B cell (primary cell): ENCODE measurements around the gene SLC19A1. TPM values are rescaled to one million over a fixed set of nuclear protein-coding genes. Genes with fewer than 3 reads are reported as not detected.

ENCODE experiments used
- ATAC-seq: fragments of 200-7000 bp; cut with Tn5 transposase; one replicate; pipeline ENCODE4 v1.10.0; 2021; ENCODE audit warnings: low read depth, mild to moderate bottlenecking, moderate number of reproducible peaks, moderate library complexity
- CTCF ChIA-PET: fragments of 350-600 bp; sonication (Branson Sonifier 250); formaldehyde crosslinking; loops from one replicate; lab custom pipeline; 2021; ENCODE audit warnings: antibody characterized with exemption, inconsistent platforms; lab: Charles Lee
- POLR2A ChIA-PET: fragments of 350-600 bp; sonication (Branson Sonifier 250); formaldehyde crosslinking; loops from one replicate; lab custom pipeline; 2021; ENCODE audit warnings: antibody characterized with exemption; lab: Charles Lee
- DNase-seq: peaks from one replicate; pipeline ENCODE4 v3.0.0; 2013
- H2AFZ ChIP-seq: 2 replicates; pipeline ENCODE4 v1.6.1; 2012; ENCODE audit warnings: mild to moderate bottlenecking, low read depth, low read length; ENCODE audit not compliant: insufficient read depth, poor library complexity, severe bottlenecking
- H3K27ac ChIP-seq, 2 donors: 1 replicate in 1 of 2; 2 replicates in 1 of 2; pipeline ENCODE4 v1.5.1; 2012 to 2013; ENCODE audit warnings: low read length in 2 of 2, mild to moderate bottlenecking in 2 of 2, moderate library complexity in 1 of 2
- H3K27me3 ChIP-seq, 4 experiments: fragments of 200-600 bp in 1 of 4; sonication (generic) in 1 of 4; replicated peaks in 1 of 4; 1 replicate in 2 of 4; 2 replicates in 2 of 4; pipeline versions ENCODE4 v1.6.1 to v1.7.0; 2013 to 2016; ENCODE audit warnings: low read length in 3 of 4, mild to moderate bottlenecking in 2 of 4, mixed read lengths in 1 of 4, moderate library complexity in 1 of 4; ENCODE audit not compliant: insufficient read depth in 4 of 4, control insufficient read depth in 3 of 4; ENCODE audit errors: control extremely low read depth in 1 of 4
- H3K36me3 ChIP-seq, 2 experiments: replicated peaks in 1 of 2; 1 replicate in 1 of 2; 2 replicates in 1 of 2; pipeline versions ENCODE4 v1.6.1 to v1.7.1; 2013; ENCODE audit warnings: low read length in 1 of 2; ENCODE audit not compliant: insufficient read depth in 2 of 2, control insufficient read depth in 1 of 2; ENCODE audit errors: control extremely low read depth in 1 of 2, extremely low read depth in 1 of 2
- H3K4me1 ChIP-seq, 2 donors: fragments of 200-600 bp in 1 of 2; sonication (generic) in 1 of 2; 1 replicate in 1 of 2; 2 replicates in 1 of 2; pipeline versions ENCODE4 v1.5.1 to v1.6.1; 2013 to 2017; ENCODE audit warnings: low read length in 2 of 2; ENCODE audit not compliant: control insufficient read depth in 2 of 2, insufficient read depth in 2 of 2
- H3K4me2 ChIP-seq: replicated peaks from 2 replicates; pipeline ENCODE3; 2012; ENCODE audit warnings: mild to moderate bottlenecking, low read depth, low read length; ENCODE audit not compliant: poor library complexity, severe bottlenecking
- H3K4me3 ChIP-seq, 5 experiments: fragments of 200-600 bp in 1 of 5; sonication (generic) in 1 of 5; 1 replicate in 3 of 5; 2 replicates in 2 of 5; pipeline versions ENCODE4 v1.5.1 to v1.7.0; 2011 to 2016; ENCODE audit warnings: low read length in 4 of 5, mild to moderate bottlenecking in 4 of 5, low read depth in 2 of 5, control low read depth in 1 of 5, moderate library complexity in 1 of 5; ENCODE audit not compliant: insufficient read depth in 1 of 5; ENCODE audit errors: control extremely low read depth in 1 of 5, extremely low read depth in 1 of 5
- H3K79me2 ChIP-seq: fragments of 200-600 bp; sonication (generic); one replicate; pipeline ENCODE4 v1.6.0; 2016; ENCODE audit warnings: low read length; ENCODE audit not compliant: control insufficient read depth, insufficient read depth
- H3K9ac ChIP-seq: fragments of 200-600 bp; sonication (generic); 2 replicates; pipeline ENCODE4 v1.6.1; 2017; ENCODE audit warnings: mild to moderate bottlenecking, low read length, moderate library complexity
- H3K9me3 ChIP-seq, 3 donors: one replicate each; pipeline versions ENCODE4 v1.6.1 to v1.7.1; 2013; ENCODE audit warnings: low read length in 2 of 3; ENCODE audit not compliant: control insufficient read depth in 2 of 3, insufficient read depth in 1 of 3; ENCODE audit errors: control extremely low read depth in 1 of 3
- H4K20me1 ChIP-seq: 2 replicates; pipeline ENCODE4 v1.6.0; 2012; ENCODE audit warnings: mild to moderate bottlenecking, low read length; ENCODE audit not compliant: insufficient read depth, control insufficient read depth, poor library complexity, severe bottlenecking
- H3K27ac Mint-ChIP-seq: one replicate; pipeline ENCODE4 v1.8.0; 2021; ENCODE audit warnings: mixed read lengths
- H3K27me3 Mint-ChIP-seq: one replicate; pipeline ENCODE4 v1.8.0; 2021; ENCODE audit warnings: mixed read lengths
- H3K4me1 Mint-ChIP-seq: one replicate; pipeline ENCODE4 v1.8.0; 2021; ENCODE audit warnings: mixed read lengths
- H3K4me3 Mint-ChIP-seq: one replicate; pipeline ENCODE4 v1.8.0; 2021; ENCODE audit warnings: mixed read lengths
- H3K9me3 Mint-ChIP-seq: one replicate; pipeline ENCODE4 v1.8.0; 2022; ENCODE audit warnings: mixed read lengths; ENCODE audit not compliant: insufficient read depth
- EZH2 ChIP-seq: IDR thresholded peaks from 2 replicates; pipeline ENCODE4 v1.6.1; 2012; ENCODE audit warnings: borderline replicate concordance, low read depth, mild to moderate bottlenecking, moderate library complexity, low read length; ENCODE audit not compliant: insufficient read depth, poor library complexity, severe bottlenecking
- WGBS: methylation state at CpG from one replicate; pipeline ENCODE4 v1.1.5; 2013; ENCODE audit warnings: missing lambda C conversion rate; ENCODE audit not compliant: insufficient coverage; 5-methylcytosine and 5-hydroxymethylcytosine counted together
- intact Hi-C: fragments of 100-400 bp; cut with micrococcal nuclease; formaldehyde crosslinking; loops from one replicate; pipeline ENCODE4 v1.10.0; 2022
- polyA plus RNA-seq: library from polyadenylated mRNA; depleted of rRNA; stranded (reverse); fragments of >200 nt; gene quantifications from 2 replicates; pipeline ENCODE4 v1.2.3, GENCODE V29; 2012
- total RNA-seq, 2 donors: library from RNA; stranded (reverse); fragments of 120-200 nt in 1 of 2; gene quantifications; 1 replicate in 1 of 2; 2 replicates in 1 of 2; pipeline versions ENCODE4 v1.2.3 to v1.2.4, GENCODE V29; 2013 to 2022
- TF ChIP-seq, protein P1 (sequence below): fragments of 200-600 bp; IDR thresholded peaks from one replicate; pipeline ENCODE4 v1.8.0; 2022; ENCODE audit warnings: antibody characterized with exemption, mild to moderate bottlenecking

SLC19A1 gene
- total and polyA plus RNA-seq, 2 donors (not counting 1 experiment from before 2014, with no cell fraction given) = 8.7 to 10.1 TPM

- Histone ChIP-seq H3K27me3 (peaks cover 0 to 6% (median 0%) of the 10 kb centered on the region in 4 experiments), H3K27ac (no peak overlapping the region), H3K9me3 (peaks cover 0 to 15% (median 3%) of the 10 kb centered on the region in 3 donors), H3K4me1 (no peaks in the 10 kb centered on the region), H2AFZ (no peak overlapping the region), H3K4me2 (no peak overlapping the region), H3K4me3 (no peak overlapping the region), H3K79me2 (no peaks in the 10 kb centered on the region), H3K36me3 (no peaks in the 10 kb centered on the region), H3K9ac (no peak overlapping the region), H4K20me1 (no peaks in the 10 kb centered on the region)
- TF ChIP-seq, protein P1, sequence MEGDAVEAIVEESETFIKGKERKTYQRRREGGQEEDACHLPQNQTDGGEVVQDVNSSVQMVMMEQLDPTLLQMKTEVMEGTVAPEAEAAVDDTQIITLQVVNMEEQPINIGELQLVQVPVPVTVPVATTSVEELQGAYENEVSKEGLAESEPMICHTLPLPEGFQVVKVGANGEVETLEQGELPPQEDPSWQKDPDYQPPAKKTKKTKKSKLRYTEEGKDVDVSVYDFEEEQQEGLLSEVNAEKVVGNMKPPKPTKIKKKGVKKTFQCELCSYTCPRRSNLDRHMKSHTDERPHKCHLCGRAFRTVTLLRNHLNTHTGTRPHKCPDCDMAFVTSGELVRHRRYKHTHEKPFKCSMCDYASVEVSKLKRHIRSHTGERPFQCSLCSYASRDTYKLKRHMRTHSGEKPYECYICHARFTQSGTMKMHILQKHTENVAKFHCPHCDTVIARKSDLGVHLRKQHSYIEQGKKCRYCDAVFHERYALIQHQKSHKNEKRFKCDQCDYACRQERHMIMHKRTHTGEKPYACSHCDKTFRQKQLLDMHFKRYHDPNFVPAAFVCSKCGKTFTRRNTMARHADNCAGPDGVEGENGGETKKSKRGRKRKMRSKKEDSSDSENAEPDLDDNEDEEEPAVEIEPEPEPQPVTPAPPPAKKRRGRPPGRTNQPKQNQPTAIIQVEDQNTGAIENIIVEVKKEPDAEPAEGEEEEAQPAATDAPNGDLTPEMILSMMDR = no peak
- no peak for TF ChIP-seq EZH2
- peaks cover 8% of the 10 kb centered on the region for H3K27me3 Mint-ChIP-seq
- DNase-seq (no peak), ATAC-seq (no peak)
- CTCF ChIA-PET = no interaction called here
- no peak overlapping the region for H3K4me3 Mint-ChIP-seq
- 69% methylated on average over 33 of the region's 33 CpGs for WGBS
- H3K4me1 Mint-ChIP-seq = no peaks in the 10 kb centered on the region
- intact Hi-C loops = no loop called here
- peaks cover 9% of the 10 kb centered on the region for H3K9me3 Mint-ChIP-seq
- POLR2A ChIA-PET = no interaction called here
- H3K27ac Mint-ChIP-seq = no peak overlapping the region
These were observed 38.5 kb upstream of the SLC19A1 start for GRCh38 chr21:45580576-45581321.

DNA sequence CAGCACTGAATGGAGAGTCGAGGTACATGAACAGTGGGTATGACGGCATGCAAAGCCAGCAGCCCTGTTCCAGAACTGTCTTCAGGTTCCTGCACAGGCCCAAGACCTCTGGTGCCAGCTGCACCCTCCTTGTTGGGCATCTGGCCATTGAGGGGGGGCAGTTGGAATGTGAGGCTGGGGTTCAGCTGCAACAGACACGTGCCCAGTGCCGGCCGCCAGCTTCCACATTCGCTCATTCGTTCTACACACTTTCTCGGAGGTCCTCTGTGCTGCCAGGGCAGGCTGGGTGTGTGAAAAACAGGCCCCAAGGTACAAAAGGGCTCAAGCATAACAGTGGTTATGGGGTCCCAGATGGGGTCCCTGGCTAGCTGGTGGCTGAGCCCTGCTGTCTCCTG is 37.9 kb upstream of the SLC19A1 start:
- Histone ChIP-seq H3K79me2 (no peaks in the 10 kb centered on the region), H3K36me3 (no peaks in the 10 kb centered on the region), H3K27ac (no peak overlapping the region), H3K4me3 (no peak overlapping the region), H3K9ac (no peak overlapping the region), H3K4me2 (no peak overlapping the region), H2AFZ (no peak overlapping the region), H3K4me1 (no peaks in the 10 kb centered on the region), H3K9me3 (peaks cover 0 to 11% (median 3%) of the 10 kb centered on the region in 3 donors), H3K27me3 (peaks cover 0 to 9% (median 0%) of the 10 kb centered on the region in 4 experiments), H4K20me1 (no peaks in the 10 kb centered on the region)
- Mint-ChIP-seq H3K27me3 (peaks cover 8% of the 10 kb centered on the region), H3K27ac (no peak overlapping the region), H3K9me3 (peaks cover 8% of the 10 kb centered on the region), H3K4me1 (no peaks in the 10 kb centered on the region), H3K4me3 (no peak overlapping the region)
- intact Hi-C loops = no loop called here
- ChIA-PET CTCF (no interaction called here), POLR2A (no interaction called here)
- WGBS = 91% methylated on average over 8 of the region's 8 CpGs
- ATAC-seq (no peak), DNase-seq (no peak)
- TF ChIP-seq EZH2 = no peak
- TF ChIP-seq, protein P1 = no peak
